ENCODE measurements around the gene TENM3.
A peak's percentile ranks its signal among the peaks of the same experiment; 100 is the strongest.

Gene TENM3

DNA sequence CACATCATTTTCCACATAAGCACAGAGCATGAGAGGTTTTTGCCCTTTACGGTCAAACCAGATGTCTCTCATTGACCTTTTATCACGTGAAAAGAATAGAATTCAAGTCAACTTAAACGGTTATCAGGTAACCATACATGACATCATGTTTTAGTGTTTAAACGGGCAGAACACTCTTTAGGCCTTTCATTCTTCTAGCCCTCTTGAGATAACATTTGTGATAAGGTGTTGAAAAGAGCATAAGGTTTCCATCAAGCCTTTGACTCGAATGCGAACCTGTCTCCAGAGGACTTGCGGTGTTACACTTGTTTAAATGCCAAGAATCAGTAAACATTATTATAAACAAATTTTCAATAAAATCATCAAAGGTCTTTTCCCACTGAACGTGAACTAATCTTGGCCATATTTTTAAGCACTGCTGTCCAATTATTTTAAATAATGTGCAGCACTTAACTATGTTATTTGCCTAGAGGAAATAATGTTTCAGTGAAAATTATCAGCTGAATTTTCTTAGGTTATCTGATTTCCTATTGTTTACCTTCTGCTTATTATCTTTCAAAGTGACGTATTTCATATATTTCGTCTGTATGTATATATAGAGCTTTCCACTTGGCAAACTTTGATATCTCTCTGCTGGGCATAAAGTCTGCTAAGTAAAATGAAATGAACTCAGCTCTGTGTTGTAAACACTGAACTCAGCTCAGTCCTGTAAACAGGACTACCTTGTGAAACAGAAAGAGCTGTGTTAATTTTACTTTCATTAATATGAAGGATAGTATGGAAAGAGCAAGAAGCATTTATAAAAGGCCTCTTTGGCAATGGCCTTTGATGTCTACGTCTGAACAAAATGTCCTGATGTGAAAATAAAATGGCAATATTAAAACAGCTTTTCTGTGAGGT is 33.3 kb downstream of the TENM3 start (continued):
- TF ChIP-seq ELK4 (IDR thresholded peaks at IDR 0.05; ENCODE audit: borderline replicate concordance, low read depth, low read length) = no peak
- no peak for TF ChIP-seq ZNF274 (IDR thresholded peaks at IDR 0.05; ENCODE audit: low read length)
- TF ChIP-seq ZNF274 (tag by site-specific recombination; IDR thresholded peaks at IDR 0.05; ENCODE audit: borderline replicate concordance) = no peak
- TF ChIP-seq HOXC10 (CRISPR knock-in tag; IDR thresholded peaks at IDR 0.05) = no peak
- no peak for TF ChIP-seq ZNF473 (tag by site-specific recombination; IDR thresholded peaks at IDR 0.05)
- no peak for TF ChIP-seq ZNF266 (tag by site-specific recombination; IDR thresholded peaks at IDR 0.05; ENCODE audit: low read depth)
- 0 out of 2 replicates have a peak, but pooled peaks have one; percentile 23 for TF ChIP-seq ZNF24 (tag by site-specific recombination; IDR thresholded peaks at IDR 0.05)
- TF ChIP-seq ZNF624 (tag by site-specific recombination; IDR thresholded peaks at IDR 0.05) = no peak
- TF ChIP-seq AEBP2 (tag by site-specific recombination; IDR thresholded peaks at IDR 0.05; ENCODE audit: borderline replicate concordance) = no peak
- no peak for TF ChIP-seq ZNF280D (tag by site-specific recombination; IDR thresholded peaks at IDR 0.05)
- peak; percentile 69 for TF ChIP-seq ZNF366 (tag by site-specific recombination; conservative IDR thresholded peaks at IDR 0.05)
- TF ChIP-seq ZNF174 (tag by site-specific recombination; IDR thresholded peaks at IDR 0.05) = no peak
- no peak for TF ChIP-seq ZNF664 (tag by site-specific recombination; IDR thresholded peaks at IDR 0.05)
- no peak for TF ChIP-seq EGR2 (tag by site-specific recombination; IDR thresholded peaks at IDR 0.05; ENCODE audit: low read depth)
- TF ChIP-seq ZNF621 (tag by site-specific recombination; IDR thresholded peaks at IDR 0.05) = no peak
- TF ChIP-seq GLIS1 (tag by site-specific recombination; IDR thresholded peaks at IDR 0.05) = no peak
- TF ChIP-seq, protein P1, sequence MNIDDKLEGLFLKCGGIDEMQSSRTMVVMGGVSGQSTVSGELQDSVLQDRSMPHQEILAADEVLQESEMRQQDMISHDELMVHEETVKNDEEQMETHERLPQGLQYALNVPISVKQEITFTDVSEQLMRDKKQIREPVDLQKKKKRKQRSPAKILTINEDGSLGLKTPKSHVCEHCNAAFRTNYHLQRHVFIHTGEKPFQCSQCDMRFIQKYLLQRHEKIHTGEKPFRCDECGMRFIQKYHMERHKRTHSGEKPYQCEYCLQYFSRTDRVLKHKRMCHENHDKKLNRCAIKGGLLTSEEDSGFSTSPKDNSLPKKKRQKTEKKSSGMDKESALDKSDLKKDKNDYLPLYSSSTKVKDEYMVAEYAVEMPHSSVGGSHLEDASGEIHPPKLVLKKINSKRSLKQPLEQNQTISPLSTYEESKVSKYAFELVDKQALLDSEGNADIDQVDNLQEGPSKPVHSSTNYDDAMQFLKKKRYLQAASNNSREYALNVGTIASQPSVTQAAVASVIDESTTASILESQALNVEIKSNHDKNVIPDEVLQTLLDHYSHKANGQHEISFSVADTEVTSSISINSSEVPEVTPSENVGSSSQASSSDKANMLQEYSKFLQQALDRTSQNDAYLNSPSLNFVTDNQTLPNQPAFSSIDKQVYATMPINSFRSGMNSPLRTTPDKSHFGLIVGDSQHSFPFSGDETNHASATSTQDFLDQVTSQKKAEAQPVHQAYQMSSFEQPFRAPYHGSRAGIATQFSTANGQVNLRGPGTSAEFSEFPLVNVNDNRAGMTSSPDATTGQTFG (tag by site-specific recombination; IDR thresholded peaks at IDR 0.05; ENCODE audit: borderline replicate concordance) = no peak
- no peak for TF ChIP-seq ZNF571 (tag by site-specific recombination; IDR thresholded peaks at IDR 0.05)
- no peak for TF ChIP-seq ZNF433 (tag by site-specific recombination; IDR thresholded peaks at IDR 0.05; ENCODE audit: low read depth)
- no peak for TF ChIP-seq ZNF202 (tag by site-specific recombination; IDR thresholded peaks at IDR 0.05; ENCODE audit: borderline replicate concordance)
- TF ChIP-seq ZNF416 (tag by site-specific recombination; IDR thresholded peaks at IDR 0.05) = no peak
- TF ChIP-seq YY1 (tag by site-specific recombination; IDR thresholded peaks at IDR 0.05) = no peak
- TF ChIP-seq ZSCAN16 (tag by site-specific recombination; IDR thresholded peaks at IDR 0.05) = no peak
- TF ChIP-seq ZNF121 (tag by site-specific recombination; IDR thresholded peaks at IDR 0.05) = no peak
- no peak for TF ChIP-seq ZNF596 (tag by site-specific recombination; IDR thresholded peaks at IDR 0.05)
- TF ChIP-seq KLF7 (tag by site-specific recombination; IDR thresholded peaks at IDR 0.05; ENCODE audit: borderline replicate concordance) = no peak
- TF ChIP-seq KLF1 (tag by site-specific recombination; IDR thresholded peaks at IDR 0.05) = no peak
- TF ChIP-seq YY2 (tag by site-specific recombination; IDR thresholded peaks at IDR 0.05) = no peak
- peak; percentile 23; the same call in 1 of the 2 replicates for TF ChIP-seq ZBTB17 (tag by site-specific recombination; IDR thresholded peaks at IDR 0.05)
- TF ChIP-seq ZSCAN23 (tag by site-specific recombination; IDR thresholded peaks at IDR 0.05) = 0 out of 2 replicates have a peak, but pooled peaks have one; percentile 45
- no peak for TF ChIP-seq ZNF391 (tag by site-specific recombination; IDR thresholded peaks at IDR 0.05; ENCODE audit: borderline replicate concordance, low read depth)
- TF ChIP-seq OSR2 (tag by site-specific recombination; IDR thresholded peaks at IDR 0.05) = peak; percentile 59; the same call in 1 of the 2 replicates
- TF ChIP-seq ZNF146 (tag by site-specific recombination; IDR thresholded peaks at IDR 0.05) = no peak
- peak; percentile 80 for TF ChIP-seq ZNF629 (tag by site-specific recombination; IDR thresholded peaks at IDR 0.05)
